H9 (cell line): Measurements from ENCODE around the gene ADAM33. TPM values are rescaled to one million over a fixed set of nuclear protein-coding genes. Genes with fewer than 3 reads are reported as not detected.

Experiments
- DNase-seq: peaks from one replicate; pipeline ENCODE4 v3.0.0-alpha.2; 2017
- H2AFZ ChIP-seq: one replicate; pipeline ENCODE4 v1.6.1; 2013; ENCODE audit warnings: mild to moderate bottlenecking, low read length, control low read depth, moderate library complexity
- H2AK5ac ChIP-seq: 2 replicates; pipeline ENCODE4 v1.6.1; 2013; ENCODE audit warnings: low read length, control low read depth, mixed read lengths; ENCODE audit not compliant: insufficient read length
- H2BK120ac ChIP-seq: one replicate; pipeline ENCODE4 v1.6.1; 2013; ENCODE audit warnings: low read depth, mild to moderate bottlenecking, low read length, control low read depth, inconsistent platforms; ENCODE audit not compliant: poor library complexity, severe bottlenecking
- H2BK12ac ChIP-seq: 2 replicates; pipeline ENCODE4 v1.6.1; 2013; ENCODE audit warnings: low read length, control low read depth, mixed read lengths, low read depth; ENCODE audit not compliant: insufficient read length
- H2BK15ac ChIP-seq: 2 replicates; pipeline ENCODE4 v1.6.1; 2013; ENCODE audit warnings: low read depth, low read length, control low read depth
- H2BK20ac ChIP-seq: one replicate; pipeline ENCODE4 v1.6.1; 2013; ENCODE audit warnings: low read depth, mild to moderate bottlenecking, low read length, control low read depth, inconsistent platforms; ENCODE audit not compliant: poor library complexity, severe bottlenecking
- H2BK5ac ChIP-seq: 2 replicates; pipeline ENCODE4 v1.6.1; 2013; ENCODE audit warnings: low read length, control low read depth, mixed read lengths; ENCODE audit not compliant: insufficient read length
- H3K14ac ChIP-seq: 2 replicates; pipeline ENCODE4 v1.6.1; 2013; ENCODE audit warnings: low read length, control low read depth; ENCODE audit not compliant: insufficient read depth
- H3K18ac ChIP-seq: 2 replicates; pipeline ENCODE4 v1.6.1; 2013; ENCODE audit warnings: low read depth, mild to moderate bottlenecking, mixed read lengths, low read length, control low read depth; ENCODE audit not compliant: insufficient read length
- H3K23ac ChIP-seq: 2 replicates; pipeline ENCODE4 v1.6.1; 2013; ENCODE audit warnings: low read length, control low read depth, mixed read lengths, low read depth; ENCODE audit not compliant: insufficient read length
- H3K23me2 ChIP-seq: 2 replicates; pipeline ENCODE4 v1.6.1; 2013; ENCODE audit warnings: low read depth, mild to moderate bottlenecking, mixed read lengths, low read length, control low read depth; ENCODE audit not compliant: insufficient read length, poor library complexity, severe bottlenecking
- H3K27ac ChIP-seq: 2 replicates; pipeline ENCODE4 v1.5.1; 2013; ENCODE audit warnings: low read length, control low read depth, mixed read lengths, low read depth; ENCODE audit not compliant: insufficient read length
- H3K27me3 ChIP-seq: 2 replicates; pipeline ENCODE4 v1.6.1; 2013; ENCODE audit warnings: low read length, control low read depth, inconsistent platforms; ENCODE audit not compliant: insufficient read depth
- H3K4ac ChIP-seq: 2 replicates; pipeline ENCODE4 v1.6.1; 2013; ENCODE audit warnings: low read depth, mild to moderate bottlenecking, control low read depth, inconsistent platforms, low read length, moderate library complexity
- H3K4me1 ChIP-seq: 2 replicates; pipeline ENCODE4 v1.6.1; 2013; ENCODE audit warnings: low read length, control low read depth, inconsistent platforms; ENCODE audit not compliant: insufficient read depth
- H3K4me2 ChIP-seq: 2 replicates; pipeline ENCODE4 v1.6.1; 2013; ENCODE audit warnings: low read length, control low read depth, mixed read lengths; ENCODE audit not compliant: insufficient read length, insufficient read depth
- H3K56ac ChIP-seq: 2 replicates; pipeline ENCODE4 v1.6.1; 2013; ENCODE audit warnings: low read depth, mild to moderate bottlenecking, mixed read lengths, low read length, control low read depth; ENCODE audit not compliant: insufficient read length
- H3K79me1 ChIP-seq: 2 replicates; pipeline ENCODE4 v1.6.1; 2013; ENCODE audit warnings: low read depth, mild to moderate bottlenecking, moderate library complexity, low read length, control low read depth, inconsistent platforms; ENCODE audit not compliant: insufficient read depth, poor library complexity, severe bottlenecking
- H3K79me2 ChIP-seq: 2 replicates; pipeline ENCODE4 v1.6.1; 2013; ENCODE audit warnings: low read length, control low read depth, inconsistent platforms; ENCODE audit not compliant: insufficient read depth
- H3K9ac ChIP-seq: 2 replicates; pipeline ENCODE4 v1.6.1; 2013; ENCODE audit warnings: low read length, control low read depth, mixed read lengths; ENCODE audit not compliant: insufficient read length; ENCODE audit errors: extremely low read depth
- H3K9me3 ChIP-seq: one replicate; pipeline ENCODE4 v1.6.1; 2013; ENCODE audit warnings: low read depth, low read length, inconsistent platforms; ENCODE audit not compliant: control insufficient read depth
- H3T11ph ChIP-seq: one replicate; pipeline ENCODE4 v1.6.1; 2013; ENCODE audit warnings: mild to moderate bottlenecking, low read length, control low read depth, inconsistent platforms
- H4K20me1 ChIP-seq: one replicate; pipeline ENCODE4 v1.6.1; 2013; ENCODE audit not compliant: control insufficient read depth, insufficient read length, insufficient read depth
- H4K5ac ChIP-seq: 2 replicates; pipeline ENCODE4 v1.6.1; 2013; ENCODE audit warnings: low read depth, mild to moderate bottlenecking, mixed read lengths, low read length, control low read depth; ENCODE audit not compliant: insufficient read length
- H4K8ac ChIP-seq: replicated peaks from 2 replicates; pipeline ENCODE4 v1.6.1; 2013; ENCODE audit warnings: low read length, control low read depth, mixed read lengths, low read depth; ENCODE audit not compliant: insufficient read length
- H4K91ac ChIP-seq: 2 replicates; pipeline ENCODE4 v1.6.1; 2013; ENCODE audit warnings: low read depth, mild to moderate bottlenecking, moderate library complexity, mixed read lengths, low read length, control low read depth; ENCODE audit not compliant: insufficient read length
- H3K27ac Mint-ChIP-seq, 3 experiments: 2 replicates in 2 of 3; 3 replicates in 1 of 3; pipeline ENCODE4 v1.8.0; 2020 to 2021; ENCODE audit warnings: mixed read lengths in 3 of 3, mild to moderate bottlenecking in 1 of 3, moderate library complexity in 1 of 3
- H3K27me3 Mint-ChIP-seq: 2 replicates; pipeline ENCODE4 v1.8.0; 2021; ENCODE audit warnings: low read depth, mild to moderate bottlenecking, moderate library complexity, mixed read lengths
- H3K36me3 Mint-ChIP-seq, 3 experiments: 2 replicates in 2 of 3; 3 replicates in 1 of 3; pipeline ENCODE4 v1.8.0; 2020 to 2021; ENCODE audit warnings: low read depth in 3 of 3, mixed read lengths in 3 of 3; ENCODE audit not compliant: insufficient read depth in 1 of 3
- H3K4me1 Mint-ChIP-seq, 2 experiments: 2 replicates each; pipeline ENCODE4 v1.8.0; 2020; ENCODE audit warnings: mixed read lengths in 2 of 2
- H3K4me3 Mint-ChIP-seq, 2 experiments: 2 replicates in 1 of 2; 3 replicates in 1 of 2; pipeline ENCODE4 v1.8.0; 2020 to 2021; ENCODE audit warnings: mild to moderate bottlenecking in 2 of 2, mixed read lengths in 2 of 2, moderate library complexity in 1 of 2
- H3K9me3 Mint-ChIP-seq, 2 experiments: 2 replicates in 1 of 2; 3 replicates in 1 of 2; pipeline ENCODE4 v1.8.0; 2020; ENCODE audit warnings: mild to moderate bottlenecking in 2 of 2, mixed read lengths in 2 of 2, moderate library complexity in 1 of 2
- CTCF ChIP-seq: fragments of 200-600 bp; sonication (generic); conservative IDR thresholded peaks from 3 replicates; pipeline ENCODE4 v1.8.0; 2021; ENCODE audit warnings: antibody characterized with exemption, mild to moderate bottlenecking
- WGBS: extraction: QIAGEN DNeasy Blood & Tissue Kit; methylation state at CpG from one replicate; pipeline ENCODE4 v1.1.7; 2013; ENCODE audit warnings: missing lambda C conversion rate, low lambda C conversion rate, mixed read lengths; ENCODE audit not compliant: insufficient read length; ENCODE audit errors: extremely low coverage; 5-methylcytosine and 5-hydroxymethylcytosine counted together
- total RNA-seq: library from RNA; stranded (reverse); gene quantifications from 2 replicates; pipeline ENCODE4 v1.2.1, GENCODE V29; 2021

ADAM33 gene
- total RNA-seq, 1 experiment from 2014 or later = 4.0 TPM

- Histone ChIP-seq H3K18ac (no peak overlapping the region), H4K91ac (no peak overlapping the region), H2BK5ac (no peak overlapping the region), H3K27ac (no peak overlapping the region), H2AFZ (no peak overlapping the region), H4K20me1 (peaks cover 2% of the 10 kb centered on the region), H2BK15ac (no peak overlapping the region), H3K4me2 (no peak overlapping the region), H3K4ac (no peak overlapping the region), H3K14ac (no peak overlapping the region; the same call in 1 of the 2 replicates), H3K56ac (no peak overlapping the region), H3K23ac (no peak overlapping the region), H3K4me1 (no peaks in the 10 kb centered on the region), H3T11ph (no peak overlapping the region), H2BK20ac (no peak overlapping the region), H4K8ac (no peak overlapping the region), H3K79me1 (no peaks in the 10 kb centered on the region), H4K5ac (no peak overlapping the region), H3K9me3 (no peaks in the 10 kb centered on the region), H3K27me3 (no peaks in the 10 kb centered on the region), H3K23me2 (no peaks in the 10 kb centered on the region), H3K9ac (no peak overlapping the region), H2BK12ac (no peak overlapping the region), H2AK5ac (no peak overlapping the region), H3K79me2 (no peaks in the 10 kb centered on the region), H2BK120ac (no peak overlapping the region)
- no peak for TF ChIP-seq CTCF
- DNase-seq = peak; percentile 14
- H3K27ac Mint-ChIP-seq = no peak overlapping the region
- peaks cover under 1 to 1% of the 10 kb centered on the region in 2 experiments; a peak in 2 of 5 replicates for H3K9me3 Mint-ChIP-seq
- no peaks in the 10 kb centered on the region for H3K4me1 Mint-ChIP-seq
- no peaks in the 10 kb centered on the region; a peak in 2 of 7 replicates for H3K36me3 Mint-ChIP-seq
- no peaks in the 10 kb centered on the region; the same call in 1 of the 2 replicates for H3K27me3 Mint-ChIP-seq
- WGBS = no CpG with 5 or more reads among the region's 13 CpGs
- no peak overlapping the region for H3K4me3 Mint-ChIP-seq
Measured at GRCh38 chr20:3701061-3701998, 19.5 kb upstream of the ADAM33 start.
